HG02798 (cell line): ENCODE measurements around the gene SMC5.

ENCODE experiments used
- ATAC-seq: cut with Tn5 transposase; IDR thresholded peaks from one replicate; pipeline ENCODE4 v1.9.1; 2021; ENCODE audit warnings: mild to moderate bottlenecking; ENCODE audit not compliant: unreplicated experiment, poor library complexity

SMC5 gene

GRCh38 chr9:70402213-70402612 lies 143.4 kb downstream of the SMC5 start:
- ATAC-seq, result no peak

GRCh38 chr9:70403166-70403565 lies 144.4 kb downstream of the SMC5 start:
- ATAC-seq, result no peak

GRCh38 chr9:70403618-70404025 lies 144.8 kb downstream of the SMC5 start:
- ATAC-seq, result no peak

GRCh38 chr9:70404261-70404660 lies 145.5 kb downstream of the SMC5 start:
- no peak for ATAC-seq
